SK-N-SH (cell line): Measurements from ENCODE around the gene PRSS38. TPM values are rescaled to one million over a fixed set of nuclear protein-coding genes. Genes with fewer than 3 reads are reported as not detected.
A peak's percentile ranks its signal among the peaks of the same experiment; 100 is the strongest.

Source experiments
- CTCF ChIA-PET: fragments of 300-600, 350-600 bp; formaldehyde crosslinking; extraction: SDS; loops from one replicate; lab custom pipeline; 2021; lab: Yijun Ruan, JAX
- POLR2A ChIA-PET: fragments of 350-600 bp; sonication (Branson Sonifier 250); formaldehyde crosslinking; extraction: SDS; loops from one replicate; lab custom pipeline; 2020; ENCODE audit warnings: antibody characterized with exemption, inconsistent platforms; lab: Yijun Ruan, JAX
- DNase-seq: peaks from one replicate; pipeline ENCODE4 v3.0.0; 2012
- H2AFZ ChIP-seq: fragments of 200-600 bp; sonication (generic); 2 replicates; pipeline ENCODE4 v1.8.1; 2016; ENCODE audit warnings: antibody characterized with exemption, mild to moderate bottlenecking, low read depth
- H3F3A ChIP-seq: fragments of 200-600 bp; sonication (generic); replicated peaks from 2 replicates; pipeline ENCODE3; 2016; ENCODE audit warnings: antibody characterized with exemption, mild to moderate bottlenecking; ENCODE audit not compliant: insufficient read depth
- H3K27ac ChIP-seq, 2 experiments: fragments of 200-500 bp in 1 of 2; fragments of 200-600 bp in 1 of 2; sonication (Bioruptor generic) in 1 of 2; sonication (generic), shearing (Covaris generic) in 1 of 2; 2 replicates each; pipeline versions ENCODE4 v1.5.1 to v1.6.1; 2014 to 2016; ENCODE audit warnings: low read depth in 2 of 2, inconsistent platforms in 1 of 2, low read length in 1 of 2, mild to moderate bottlenecking in 1 of 2, mixed read lengths in 1 of 2
- H3K27me3 ChIP-seq: fragments of 200-600 bp; sonication (generic), shearing (Covaris generic); 2 replicates; pipeline ENCODE4 v1.6.1; 2016; ENCODE audit warnings: mixed run types; ENCODE audit not compliant: insufficient read depth
- H3K36me3 ChIP-seq, 2 experiments: fragments of 200-500 bp in 1 of 2; fragments of 200-600 bp in 1 of 2; sonication (Bioruptor generic) in 1 of 2; sonication (generic) in 1 of 2; replicated peaks in 1 of 2; 2 replicates each; pipeline versions ENCODE3 to v1.5.1; 2014 to 2016; ENCODE audit warnings: low read length in 1 of 2, mild to moderate bottlenecking in 1 of 2; ENCODE audit not compliant: insufficient read depth in 2 of 2, control insufficient read depth in 1 of 2
- H3K4me1 ChIP-seq, 2 experiments: fragments of 200-500 bp in 1 of 2; fragments of 200-600 bp in 1 of 2; sonication (Bioruptor generic) in 1 of 2; sonication (generic), shearing (Covaris generic) in 1 of 2; 2 replicates each; pipeline versions ENCODE4 v1.5.1 to v1.6.1; 2014 to 2016; ENCODE audit warnings: low read depth in 1 of 2, low read length in 1 of 2, mixed run types in 1 of 2; ENCODE audit not compliant: insufficient read depth in 2 of 2, control insufficient read depth in 1 of 2
- H3K4me2 ChIP-seq: fragments of 200-600 bp; sonication (generic), shearing (Covaris generic); 2 replicates; pipeline ENCODE4 v1.6.1; 2017; ENCODE audit warnings: mixed run types
- H3K4me3 ChIP-seq, 2 experiments: fragments of 200-500 bp in 1 of 2; fragments of 200-600 bp in 1 of 2; sonication (Bioruptor generic) in 1 of 2; sonication (generic), shearing (Covaris generic) in 1 of 2; 2 replicates each; pipeline versions ENCODE4 v1.5.1 to v1.8.1; 2014 to 2016; ENCODE audit warnings: low read depth in 2 of 2, inconsistent platforms in 1 of 2, low read length in 1 of 2, mild to moderate bottlenecking in 1 of 2, mixed read lengths in 1 of 2, moderate library complexity in 1 of 2
- H3K79me2 ChIP-seq: fragments of 200-600 bp; sonication (generic); 2 replicates; pipeline ENCODE4 v1.8.1; 2017; ENCODE audit warnings: mild to moderate bottlenecking; ENCODE audit not compliant: insufficient read depth
- H3K9ac ChIP-seq: fragments of 200-600 bp; sonication (generic); 2 replicates; pipeline ENCODE4 v1.6.1; 2017; ENCODE audit warnings: mixed run types
- H3K9me2 ChIP-seq: fragments of 200-600 bp; sonication (generic); 2 replicates; pipeline ENCODE4 v1.6.1; 2017; ENCODE audit warnings: mixed run types
- H3K9me3 ChIP-seq: fragments of 200-600 bp; sonication (generic); 2 replicates; pipeline ENCODE4 v1.6.1; 2017; ENCODE audit warnings: mixed run types, mild to moderate bottlenecking, moderate library complexity
- H4K20me1 ChIP-seq: fragments of 200-600 bp; sonication (generic); 2 replicates; pipeline ENCODE4 v1.6.1; 2017; ENCODE audit warnings: mild to moderate bottlenecking, mixed run types; ENCODE audit not compliant: insufficient read depth
- CHD2 ChIP-seq: fragments of 150-350 bp; IDR thresholded peaks from 2 replicates; pipeline ENCODE4 v1.6.1; 2018; ENCODE audit warnings: low read length; ENCODE audit not compliant: partially characterized antibody
- ELF1 ChIP-seq: IDR thresholded peaks from 2 replicates; pipeline ENCODE4 v1.4.0; 2012
- EZH2phosphoT487 ChIP-seq: fragments of 200-600 bp; sonication (generic); IDR thresholded peaks from 2 replicates; pipeline ENCODE4 v1.6.1; 2017; ENCODE audit warnings: low read depth, mixed run types, mild to moderate bottlenecking, antibody characterized with exemption, moderate library complexity, borderline replicate concordance
- FOSL2 ChIP-seq: IDR thresholded peaks from 2 replicates; pipeline ENCODE4 v1.4.0; 2012; ENCODE audit warnings: low read depth, mild to moderate bottlenecking, moderate library complexity, borderline replicate concordance
- MEF2A ChIP-seq: IDR thresholded peaks from 2 replicates; pipeline ENCODE4 v1.4.0; 2012; ENCODE audit warnings: low read depth, borderline replicate concordance
- NFIC ChIP-seq: IDR thresholded peaks from 2 replicates; pipeline ENCODE4 v1.4.0; 2012; ENCODE audit warnings: borderline replicate concordance
- NRF1 ChIP-seq: IDR thresholded peaks from 2 replicates; pipeline ENCODE4 v1.6.1; 2012; ENCODE audit warnings: low read depth, mild to moderate bottlenecking, low read length
- POLR2AphosphoS5 ChIP-seq: IDR thresholded peaks from 2 replicates; pipeline ENCODE4 v1.6.1; 2012; ENCODE audit warnings: low read depth, low read length
- RAD21 ChIP-seq: IDR thresholded peaks from 2 replicates; pipeline ENCODE4 v1.6.1; 2012; ENCODE audit warnings: mild to moderate bottlenecking, low read length
- REST ChIP-seq: IDR thresholded peaks from 2 replicates; pipeline ENCODE4 v1.6.1; 2012; ENCODE audit warnings: mild to moderate bottlenecking, low read depth, low read length, moderate library complexity
- RFX5 ChIP-seq: IDR thresholded peaks from 2 replicates; pipeline ENCODE4 v1.6.1; 2012; ENCODE audit warnings: mild to moderate bottlenecking, improper control_type of control experiment, low read length
- RXRA ChIP-seq: IDR thresholded peaks from 2 replicates; pipeline ENCODE4 v1.4.0; 2012; ENCODE audit warnings: low read depth, mild to moderate bottlenecking, borderline replicate concordance
- SMC3 ChIP-seq: IDR thresholded peaks from 2 replicates; pipeline ENCODE4 v1.6.1; 2012; ENCODE audit warnings: low read depth, low read length, improper control_type of control experiment
- TAF1 ChIP-seq: IDR thresholded peaks from 2 replicates; pipeline ENCODE4 v1.6.1; 2012; ENCODE audit warnings: low read depth, mild to moderate bottlenecking, low read length, moderate library complexity, borderline replicate concordance
- TCF12 ChIP-seq: IDR thresholded peaks from 2 replicates; pipeline ENCODE4 v1.4.0; 2012
- TEAD4 ChIP-seq: IDR thresholded peaks from 2 replicates; pipeline ENCODE4 v1.4.0; 2012; ENCODE audit warnings: mild to moderate bottlenecking, borderline replicate concordance; ENCODE audit not compliant: insufficient read depth
- USF2 ChIP-seq: fragments of 150-350 bp; IDR thresholded peaks from 2 replicates; pipeline ENCODE4 v1.6.1; 2017; ENCODE audit warnings: antibody characterized with exemption, low read length, low read depth, borderline replicate concordance
- YY1 ChIP-seq: IDR thresholded peaks from 2 replicates; pipeline ENCODE4 v1.4.0; 2012; ENCODE audit warnings: low read depth, mild to moderate bottlenecking
- ZBTB33 ChIP-seq: IDR thresholded peaks from 2 replicates; pipeline ENCODE4 v1.4.0; 2012; ENCODE audit warnings: low read depth, borderline replicate concordance
- WGBS: methylation state at CpG from one replicate; pipeline ENCODE4 v1.1.6; 2017; ENCODE audit warnings: low lambda C conversion rate; 5-methylcytosine and 5-hydroxymethylcytosine counted together
- polyA plus RNA-seq, 3 experiments: library from polyadenylated mRNA; depleted of rRNA; stranded (reverse); fragments of >200 nt; gene quantifications; 2 replicates each; pipeline ENCODE4 v1.2.3, GENCODE V29; 2012

Gene PRSS38
- polyA plus RNA-seq, 1 of the 3 experiments (the other 2 are of a cell fraction) = not detected

GRCh38 chr1:227774821-227775661, 40.4 kb upstream of the PRSS38 start:
- peaks cover 0 to 25% of the 10 kb centered on the region in 2 experiments for H3K36me3 ChIP-seq
- no peaks in the 10 kb centered on the region for H3K79me2 ChIP-seq
- no peak overlapping the region for H3K4me3 ChIP-seq
- H3K9me2 ChIP-seq = no peaks in the 10 kb centered on the region
- TF ChIP-seq TCF12 (no peak), TEAD4 (no peak), ZBTB33 (no peak), NRF1 (no peak), RXRA (no peak), YY1 (no peak), ELF1 (no peak), USF2 (no peak), SMC3 (no peak), POLR2AphosphoS5 (no peak), CHD2 (no peak), RAD21 (no peak), MEF2A (no peak), TAF1 (no peak), EZH2phosphoT487 (no peak), REST (no peak), NFIC (no peak), RFX5 (no peak), FOSL2 (no peak)
- ChIA-PET CTCF (interaction anchor here (1.7 to 4.1 kb wide), 2 partner anchors 11 to 170 kb away, joined by 5 to 29 read pairs; no protein-coding TSS in a partner anchor), POLR2A (interaction anchor here (1.1 kb wide), 1 partner anchor 13 kb away, joined by 3 read pairs; no protein-coding TSS in a partner anchor)
- DNase-seq = no peak
- H3K4me1 ChIP-seq = peaks cover 3 to 16% of the 10 kb centered on the region in 2 experiments; a peak in 3 of 4 replicates
- H3F3A ChIP-seq = peaks cover 20% of the 10 kb centered on the region
- H3K27me3 ChIP-seq = no peaks in the 10 kb centered on the region
- no peak overlapping the region for H3K9ac ChIP-seq
- no peak overlapping the region for H2AFZ ChIP-seq
- H3K9me3 ChIP-seq = no peaks in the 10 kb centered on the region
- no peak overlapping the region for H3K4me2 ChIP-seq
- peak overlapping the region in 1 of 2 experiments; percentile 61; a peak in 1 of 4 replicates for H3K27ac ChIP-seq
- no peaks in the 10 kb centered on the region for H4K20me1 ChIP-seq
- 95% methylated on average over 30 of the region's 42 CpGs for WGBS
